ENCODE results near the gene WDR12. TPM values are rescaled to one million over a fixed set of nuclear protein-coding genes. Genes with fewer than 3 reads are reported as not detected.

Gene WDR12
- 11.8 and 16.3 TPM in 2 replicates for total RNA-seq

GRCh38 chr2:202911512-202912341 is at the start of gene WDR12, which contains the start of gene CARF:
WDR12 (minus strand) TSS chr2:202911673; CDS start chr2:202911476, 197 bp downstream.
CARF (plus strand) TSS chr2:202912275; CDS start chr2:202941903, 29,628 bp downstream.

GRCh38 chr2:202871300-202872141 is 40.0 kb downstream of the WDR12 start, which contains the start of gene ICA1L:
ICA1L (minus strand) TSS chr2:202871766; CDS start chr2:202829009, 42,757 bp downstream.

Other genes with a start within 250 kb of the WDR12 start
- gene ICA1L, start 39.9 kb downstream of the WDR12 start, total RNA-seq: 2.0 and 2.8 TPM in 2 replicates
- 1.2 and 3.7 TPM in 2 replicates for gene CARF, start 602 bp upstream of the WDR12 start, total RNA-seq
- gene NBEAL1, start 103.2 kb upstream of the WDR12 start, total RNA-seq: 11.5 and 15.2 TPM in 2 replicates